ACHN (cell line): Measurements from ENCODE around the gene CCR9.

Source experiments
- DNase-seq: peaks from one replicate; pipeline ENCODE4 v3.0.0-alpha.2; 2015
- in situ Hi-C: cut with HindIII; loops from 2 replicates; pipeline ENCODE4 v1.10.0; 2017; ENCODE audit warnings: low sequenced_read_pairs, low pct_ligation_motif_present, low pct_unique_long_range_greater_than_20kb

Gene CCR9

DNA sequence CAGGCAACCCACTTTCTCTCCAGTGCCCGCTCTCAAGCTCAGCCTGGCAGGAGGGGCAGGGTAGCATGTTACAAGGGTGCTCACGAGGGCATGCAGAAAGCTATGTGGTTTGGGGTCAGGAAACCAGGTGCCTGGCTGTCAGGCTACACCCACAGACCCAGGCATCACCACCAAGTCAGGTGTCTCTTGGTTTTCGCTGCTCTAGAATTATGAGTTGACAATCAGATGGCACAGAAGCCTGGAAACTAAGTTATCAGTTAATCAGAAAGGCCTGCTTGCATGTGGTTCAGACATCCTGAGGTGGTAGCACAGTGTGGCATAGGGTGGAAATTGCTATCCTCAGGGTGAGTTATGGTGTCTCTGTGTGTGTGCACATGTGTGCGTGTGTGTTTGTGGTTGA is 16.2 kb upstream of the CCR9 start:
- in situ Hi-C loops, result no loop called here
- no peak for DNase-seq

DNA sequence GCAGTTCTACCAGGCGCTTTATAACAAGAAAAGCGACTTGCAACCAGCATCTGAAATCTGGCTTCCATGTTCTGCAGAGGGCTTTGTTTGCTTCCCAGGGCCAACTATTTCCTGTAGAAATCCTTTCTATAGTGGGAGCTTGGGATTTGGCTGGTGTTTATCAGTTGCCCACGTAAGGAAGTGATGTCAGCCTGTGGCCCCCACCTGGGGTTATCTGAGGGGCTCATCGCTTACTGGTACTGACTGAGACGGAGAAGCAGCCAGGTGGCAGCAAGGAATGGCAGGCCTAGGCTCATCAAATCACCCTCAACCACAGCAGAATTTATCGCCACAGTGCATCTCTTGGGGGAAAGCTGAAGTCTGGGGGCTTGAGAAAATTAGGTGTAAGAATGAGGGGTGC is 14.6 kb upstream of the CCR9 start:
- in situ Hi-C loops, result no loop called here

DNA sequence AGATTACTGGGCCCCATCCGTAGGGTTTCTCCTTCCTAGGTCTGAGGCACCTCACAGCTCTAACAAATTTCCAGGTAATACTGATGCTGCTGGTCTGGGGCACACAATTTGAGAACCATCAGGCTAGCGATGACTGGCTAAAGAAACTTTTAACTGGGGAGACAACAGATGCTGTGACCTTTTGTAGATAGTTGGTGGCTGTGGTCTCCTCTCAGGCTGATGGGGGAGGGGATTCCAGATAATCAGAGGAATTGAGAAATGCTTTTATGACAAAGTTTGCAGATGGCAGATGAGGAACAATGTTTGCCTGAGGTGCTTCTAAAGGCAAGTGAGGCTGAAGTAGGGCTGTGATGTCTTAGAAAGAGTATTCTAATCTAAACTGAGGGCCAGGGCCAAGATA is 13.8 kb upstream of the CCR9 start:
- in situ Hi-C loops, result no loop called here

More for the DNA sequence above, 14.6 kb upstream of the CCR9 start:
- no peak for DNase-seq

DNA sequence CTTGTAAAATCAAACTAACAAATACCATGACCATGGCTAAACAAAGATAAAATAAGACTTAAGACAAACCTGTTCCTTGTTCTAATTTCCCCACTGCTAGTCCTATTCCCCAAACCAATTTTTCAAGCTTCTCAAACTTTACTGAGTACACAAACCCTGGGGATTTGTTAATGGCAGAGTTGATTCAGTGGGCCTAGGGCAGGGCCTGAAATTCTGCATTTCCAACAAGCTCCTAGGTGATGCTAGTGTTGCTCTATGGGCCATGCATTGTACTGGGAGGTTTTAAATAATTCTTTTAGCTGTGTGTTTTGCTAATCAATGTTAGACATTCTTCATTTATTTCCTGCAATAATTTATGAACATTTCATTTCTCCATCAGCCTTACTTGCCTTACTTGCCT is 13.3 kb upstream of the CCR9 start:
- in situ Hi-C loops, result no loop called here
- DNase-seq, result no peak

More for the DNA sequence above, 13.8 kb upstream of the CCR9 start:
- no peak for DNase-seq

DNA sequence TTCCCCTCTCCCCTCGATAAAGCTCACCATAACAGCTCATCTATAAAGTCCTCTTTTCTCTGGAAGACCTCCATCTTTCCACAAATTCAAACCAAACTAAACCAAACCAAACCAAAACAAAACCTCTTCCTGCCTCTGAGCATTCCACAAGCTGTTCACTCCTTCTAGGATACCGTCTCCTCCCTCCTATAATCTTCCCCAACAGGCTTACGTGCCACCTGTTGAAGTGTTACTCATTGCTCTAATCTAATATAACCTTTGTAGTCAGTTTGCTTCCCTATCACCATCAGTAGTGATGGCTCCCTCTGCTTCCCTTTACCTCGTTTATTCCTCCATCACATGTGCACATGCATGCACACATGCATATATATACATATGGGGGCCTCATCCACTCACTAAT is 12.7 kb upstream of the CCR9 start:
- DNase-seq, result no peak
- in situ Hi-C loops, result no loop called here

DNA sequence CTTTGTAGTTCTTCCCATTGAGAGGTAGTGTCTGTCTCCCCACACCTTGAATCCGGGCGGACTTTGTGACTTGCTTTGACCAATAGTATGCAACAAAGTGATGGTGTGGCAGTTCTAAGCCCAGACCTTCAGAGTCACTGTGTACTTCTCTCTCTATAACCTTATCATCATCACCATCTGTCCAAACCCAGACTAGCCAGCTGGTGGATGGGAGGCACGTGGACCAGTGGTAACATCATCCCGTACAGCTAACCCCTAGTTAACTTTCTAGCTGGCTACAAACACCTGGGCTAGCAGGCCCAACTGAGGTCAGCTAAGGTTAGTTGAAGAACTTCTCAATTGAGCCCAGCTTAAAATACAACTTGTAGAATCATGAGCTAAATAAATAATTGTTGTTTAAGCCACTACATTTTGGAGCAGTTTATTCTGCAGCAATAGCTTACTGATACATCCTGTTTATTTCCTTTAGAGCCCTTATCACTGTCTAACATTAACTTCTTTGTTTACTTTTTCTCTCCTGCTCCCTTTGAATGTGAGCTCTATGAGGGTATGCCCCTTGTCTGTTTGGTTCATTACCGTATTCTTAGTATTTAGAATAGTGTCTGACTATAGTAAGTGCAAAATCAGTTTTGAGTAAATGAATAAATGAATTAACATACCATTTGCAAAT is 11.5 kb upstream of the CCR9 start:
- in situ Hi-C loops, result no loop called here
- DNase-seq, result no peak

DNA sequence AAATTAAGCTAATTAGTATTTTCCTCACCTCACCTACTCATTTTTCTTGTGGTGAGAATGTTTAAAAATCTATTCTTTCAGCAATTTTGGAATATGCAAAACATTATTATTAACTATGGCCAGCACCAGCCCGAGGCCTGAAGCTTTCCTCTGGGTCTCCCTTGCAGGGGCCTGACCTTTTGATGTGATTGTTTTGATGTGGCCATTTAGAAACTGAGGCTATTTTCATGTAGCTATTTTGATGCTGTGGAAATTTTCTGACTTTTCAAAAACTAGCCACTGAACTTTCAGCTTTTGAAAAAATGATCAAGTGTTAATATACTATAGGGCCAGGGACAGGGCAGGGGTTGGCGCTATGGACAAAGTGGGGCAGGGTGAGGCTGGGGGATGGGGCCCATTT is 8.2 kb upstream of the CCR9 start:
- DNase-seq, result no peak
- in situ Hi-C loops, result no loop called here

DNA sequence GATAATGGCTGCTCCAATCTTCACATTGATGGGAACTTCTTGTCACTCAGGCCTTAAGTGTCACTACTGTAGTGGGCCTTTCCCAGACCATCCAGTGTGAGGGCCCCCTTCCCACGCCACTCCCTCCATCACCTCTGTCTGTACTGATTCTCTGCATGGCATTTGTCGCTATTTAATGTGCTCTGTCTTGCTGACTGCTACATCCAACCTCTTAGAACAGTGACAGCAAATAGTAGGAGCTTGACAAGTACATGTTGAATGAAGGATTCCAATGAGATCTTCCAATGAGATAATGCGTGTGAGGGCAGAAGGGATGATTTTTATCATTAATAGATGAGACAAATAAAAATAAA is 5.6 kb upstream of the CCR9 start:
- DNase-seq, result no peak
- in situ Hi-C loops, result no loop called here

DNA sequence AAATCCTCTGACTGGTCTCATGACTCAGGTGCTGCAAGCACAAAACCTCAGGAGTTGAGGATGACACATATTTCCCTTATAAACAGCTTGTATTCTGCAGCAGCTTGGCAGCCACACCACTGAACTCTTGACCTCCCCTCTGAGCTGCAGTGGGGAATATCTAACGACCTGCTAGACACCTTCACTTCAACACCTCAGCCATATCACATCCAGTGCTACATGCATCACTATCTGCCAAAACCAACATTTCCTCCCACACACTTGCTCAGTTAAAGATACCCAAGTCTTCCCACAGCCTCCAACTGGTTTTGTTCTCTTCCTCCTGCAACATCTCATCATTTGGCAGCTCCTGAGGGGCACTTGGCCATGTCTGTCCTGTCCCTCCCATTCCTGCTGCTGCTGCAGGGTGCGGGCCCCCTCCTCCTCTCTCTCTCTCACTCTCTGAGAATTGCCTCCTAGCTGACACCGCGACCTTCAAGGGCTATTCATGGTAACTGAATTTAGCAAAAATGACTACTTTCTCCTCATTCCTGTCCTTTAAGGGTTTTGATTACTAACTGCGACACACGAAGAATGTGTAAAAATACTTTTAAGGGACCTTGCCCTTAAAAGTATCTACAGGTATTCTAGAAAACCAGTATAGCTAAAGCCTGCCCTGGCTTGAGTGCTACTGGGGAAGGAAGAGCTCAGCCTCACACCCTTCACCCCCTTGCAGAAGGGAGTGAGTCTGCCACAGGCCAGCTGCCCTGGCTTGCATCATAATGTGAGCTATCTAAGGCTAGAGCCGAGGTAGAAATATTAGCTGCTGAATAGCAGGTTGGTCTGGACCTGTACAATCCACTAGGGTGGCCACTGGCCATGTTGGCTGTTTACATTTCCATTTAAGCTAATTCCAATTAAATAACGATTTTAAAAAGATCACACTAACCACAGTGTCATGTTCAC is 5.0 kb upstream of the CCR9 start:
- no peak for DNase-seq
- in situ Hi-C loops, result no loop called here

DNA sequence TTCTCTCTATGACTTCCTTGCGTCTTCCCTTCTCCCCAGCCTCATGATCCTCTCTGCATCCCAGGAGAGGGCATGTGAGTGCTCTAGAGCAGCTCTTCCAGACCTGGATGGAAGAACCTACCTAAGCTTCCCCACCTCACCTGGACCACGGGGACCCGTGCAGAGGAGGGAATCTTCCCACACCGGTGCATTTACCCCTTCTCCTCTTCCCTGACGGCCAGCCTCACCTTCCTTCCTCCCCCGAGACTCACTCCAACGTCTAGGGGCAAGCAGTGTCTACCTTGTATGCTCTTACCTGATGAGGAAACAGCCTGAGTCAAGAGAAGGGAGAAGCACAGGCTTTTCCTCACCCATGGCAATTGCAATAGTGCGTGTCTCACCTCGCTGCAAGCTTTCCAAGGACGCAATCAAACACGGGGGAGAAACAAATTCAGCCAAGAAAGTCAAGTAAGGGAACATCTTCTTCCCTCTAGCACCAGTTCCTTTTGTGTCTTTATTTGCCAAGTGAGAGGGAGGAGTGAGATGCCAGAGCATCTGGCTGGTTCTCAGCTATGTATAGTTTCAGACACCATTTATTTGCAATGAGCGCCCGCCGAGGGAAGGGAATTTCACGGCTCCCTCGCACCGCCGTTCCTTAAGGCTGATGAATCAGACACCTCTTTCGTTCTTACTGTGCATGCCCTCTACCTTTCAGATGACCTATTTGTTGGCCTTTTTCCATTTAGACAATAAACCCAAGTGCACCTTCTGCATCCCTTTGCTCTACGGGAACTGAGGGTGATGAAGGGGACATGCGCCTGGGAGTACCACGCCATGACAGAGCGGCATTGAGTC is 1.8 kb upstream of the CCR9 start:
- in situ Hi-C loops, result no loop called here
- DNase-seq, result no peak

DNA sequence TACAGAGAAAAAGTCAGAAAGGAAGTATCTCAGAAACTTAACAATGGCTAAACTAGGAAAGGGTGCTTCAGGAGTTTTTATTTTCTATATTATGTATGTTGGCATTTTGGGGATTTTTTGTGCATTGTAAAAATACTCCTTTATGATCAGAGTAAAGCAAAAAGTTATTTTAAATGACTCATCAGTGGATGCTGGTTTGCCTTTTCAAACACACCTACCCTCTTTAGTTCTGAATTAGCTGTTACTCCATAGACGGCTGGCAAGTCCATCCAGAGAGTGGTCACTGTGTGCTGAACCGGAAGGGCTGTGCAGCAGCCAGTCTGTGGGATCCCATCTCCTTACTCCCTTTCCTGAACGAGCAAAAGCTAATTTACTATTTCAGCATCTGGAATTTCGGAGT is 942 bp downstream of the CCR9 start:
- no peak for DNase-seq
- in situ Hi-C loops, result no loop called here

DNA sequence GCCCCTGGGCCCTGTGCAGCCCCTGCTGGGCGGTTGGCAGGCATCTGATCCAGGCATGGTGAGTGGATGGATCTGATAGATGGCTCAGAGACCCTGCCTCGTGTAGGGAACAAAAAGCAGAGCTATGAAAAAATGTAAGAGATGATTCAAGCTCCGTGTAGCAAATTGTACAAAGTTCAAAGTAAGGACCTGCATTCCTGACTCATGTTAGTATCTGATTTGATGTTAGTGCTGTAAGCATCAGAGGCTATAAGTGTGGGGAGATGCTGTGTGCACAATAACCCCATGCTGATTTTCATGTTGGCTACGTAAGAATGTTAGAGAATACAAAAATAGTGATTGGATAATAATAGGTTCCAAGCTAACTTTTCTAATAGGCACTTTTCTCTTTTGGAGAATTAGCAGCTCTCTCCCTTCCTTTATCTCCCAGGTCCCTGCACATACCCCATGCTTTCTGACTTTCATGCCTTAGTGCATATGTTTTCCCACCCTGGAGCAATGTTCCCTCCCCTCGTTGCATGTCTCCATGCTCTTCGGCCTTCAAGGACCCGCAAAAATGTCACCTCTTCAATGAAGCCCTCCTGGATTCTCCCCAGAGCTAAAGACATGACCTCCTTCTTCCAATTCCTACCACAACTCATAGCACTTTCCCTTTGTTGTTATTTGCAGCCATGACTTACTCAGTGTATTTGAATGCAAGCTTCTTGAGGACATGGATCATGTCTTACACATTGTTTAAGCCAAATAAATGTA is 1.6 kb downstream of the CCR9 start:
- in situ Hi-C loops, result no loop called here
- DNase-seq, result no peak

DNA sequence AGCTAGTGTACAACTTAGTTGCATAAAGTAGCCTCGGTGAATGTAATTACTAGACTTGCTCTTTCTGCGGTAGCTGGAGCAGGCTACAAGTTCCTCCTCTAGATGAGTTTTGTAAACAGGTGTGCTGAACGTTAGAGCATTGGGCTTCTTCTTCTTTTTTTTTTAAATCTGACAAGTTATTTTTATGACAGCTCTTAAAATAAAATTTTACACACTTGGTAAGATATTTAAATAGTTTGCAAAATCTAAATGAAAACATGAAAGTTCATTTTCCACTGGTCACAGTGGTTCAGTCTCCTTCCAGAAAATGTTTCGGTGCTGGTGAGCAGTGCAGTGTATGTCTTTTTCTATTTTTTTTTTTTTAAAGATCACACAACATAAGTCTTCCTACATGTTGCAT is 3.0 kb downstream of the CCR9 start:
- in situ Hi-C loops, result no loop called here
- no peak for DNase-seq

DNA sequence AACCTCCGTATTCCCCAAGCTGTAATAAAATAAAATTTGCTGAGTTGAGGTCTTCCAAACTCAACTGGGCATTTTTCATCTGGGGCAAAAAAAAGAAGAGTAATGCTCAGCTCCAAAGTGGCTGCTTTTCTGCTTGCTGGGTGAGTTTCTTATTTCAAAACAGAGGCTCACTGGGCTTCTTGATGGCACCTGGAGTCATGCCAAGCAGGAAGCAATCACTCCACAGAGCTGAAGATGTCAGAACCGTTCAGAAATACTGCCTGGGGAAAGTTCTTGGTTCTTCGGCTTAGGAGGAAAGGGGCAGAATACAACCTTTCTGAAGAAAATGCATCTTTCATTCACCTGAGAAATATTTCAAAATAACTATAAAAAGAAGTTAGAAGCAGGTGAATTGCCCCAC is 4.1 kb downstream of the CCR9 start:
- DNase-seq, result no peak
- in situ Hi-C loops, result no loop called here

DNA sequence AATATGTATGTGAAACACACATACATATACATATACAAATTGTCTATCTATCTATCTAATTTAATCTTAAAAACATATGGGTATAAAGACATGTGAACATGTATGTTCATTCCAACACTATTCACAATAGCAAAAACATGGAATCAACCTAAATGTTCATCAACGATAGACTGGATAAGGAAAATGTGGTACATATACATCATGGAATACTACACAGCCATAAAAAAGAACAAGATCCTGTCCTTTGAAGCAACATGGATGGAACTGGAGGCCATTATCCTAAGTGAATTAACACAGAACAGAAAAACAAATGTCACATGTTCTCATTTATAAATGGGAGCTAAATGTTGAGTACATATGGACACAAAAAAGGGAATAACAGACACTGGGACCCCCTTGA is 5.8 kb downstream of the CCR9 start:
- no peak for DNase-seq
- in situ Hi-C loops, result no loop called here

DNA sequence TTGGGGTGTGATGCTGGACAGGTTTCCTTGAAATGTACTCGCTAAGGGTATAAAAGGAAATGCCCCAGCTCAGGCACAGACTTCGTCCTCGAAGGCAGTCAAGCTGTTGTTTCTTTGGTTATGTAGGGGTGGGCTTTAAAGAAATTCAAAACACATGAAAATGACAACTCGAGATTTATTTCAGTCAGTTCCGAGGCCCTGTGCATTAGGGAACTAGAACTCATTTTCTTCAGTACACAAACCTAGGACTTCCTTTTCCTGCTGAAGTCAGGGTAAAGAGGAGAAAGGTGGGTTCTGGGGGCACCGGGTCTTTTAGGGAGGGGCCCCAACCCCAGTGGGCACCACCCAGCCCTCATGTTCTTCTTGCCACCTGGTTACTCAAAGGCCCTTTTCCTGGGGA is 7.7 kb downstream of the CCR9 start:
- in situ Hi-C loops, result no loop called here

DNA sequence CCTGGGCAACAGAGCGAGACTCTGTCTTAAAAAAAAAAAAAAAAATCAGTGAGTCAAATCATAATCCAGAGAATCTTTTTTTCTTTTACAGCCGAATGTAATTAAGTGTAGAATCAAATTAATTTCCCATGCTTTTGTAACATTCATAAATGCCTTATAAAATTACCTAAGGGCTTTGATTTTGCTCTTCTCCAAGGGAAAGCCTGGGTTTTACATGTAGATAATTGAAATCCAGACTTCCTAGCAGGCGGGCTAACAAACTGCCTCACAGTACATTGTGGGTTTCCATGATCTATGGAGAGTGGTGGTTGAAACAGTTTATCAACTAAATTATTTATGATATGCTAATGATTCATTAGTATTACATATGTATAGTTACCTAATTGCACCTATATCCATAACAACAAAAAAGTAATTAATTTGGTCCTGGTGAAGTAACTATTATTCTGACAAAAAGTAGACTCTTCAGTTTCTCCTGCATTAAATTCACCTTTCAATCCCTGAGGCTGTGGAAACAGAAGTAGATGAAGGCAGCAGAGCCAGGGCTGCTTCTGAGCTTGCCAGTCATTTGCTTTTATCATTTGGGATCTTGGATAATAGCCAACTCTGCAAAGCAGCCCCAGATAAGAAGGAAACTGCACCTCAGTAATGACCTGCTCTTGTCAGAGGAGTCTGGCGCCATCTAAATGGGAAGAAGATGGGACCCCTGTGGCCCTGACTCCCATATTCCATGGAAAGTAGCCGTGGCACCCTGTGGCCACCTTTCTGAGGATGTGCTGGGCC is 9.5 kb downstream of the CCR9 start:
- in situ Hi-C loops, result no loop called here
- no peak for DNase-seq

More for the DNA sequence above, 7.7 kb downstream of the CCR9 start:
- DNase-seq, result no peak

DNA sequence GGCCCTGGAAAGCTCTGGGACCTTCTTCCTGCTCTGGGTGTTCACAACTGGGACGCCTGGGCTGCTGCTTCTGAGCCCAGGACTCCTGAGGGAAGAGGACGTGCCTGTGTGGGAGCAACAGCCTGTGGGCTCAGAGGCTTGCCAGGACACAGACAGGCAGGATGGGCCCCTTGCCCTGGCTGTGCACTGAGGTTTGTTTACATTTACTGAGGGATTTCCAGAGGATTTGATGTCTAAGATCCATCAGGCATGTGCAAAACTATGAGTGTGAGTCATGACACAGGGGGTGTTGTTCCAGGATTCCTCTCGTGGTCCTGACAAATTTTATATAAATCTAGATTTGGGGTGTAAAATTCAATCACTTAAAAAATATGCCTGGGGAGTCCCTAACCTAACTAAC is 10.6 kb downstream of the CCR9 start:
- no peak for DNase-seq
- in situ Hi-C loops, result no loop called here
